Transverse colon (tissue), 3 donors: ENCODE data around the gene PTGDR2.

Experiments used
- POLR2A ChIP-seq: fragments of 450-650 bp; IDR thresholded peaks from one replicate; pipeline ENCODE4 v1.6.1; 2016; ENCODE audit warnings: antibody characterized with exemption, mild to moderate bottlenecking, moderate library complexity
- TF ChIP-seq, protein P1 (sequence below), 5 experiments: fragments of 200-600 bp in 3 of 5; fragments of 450-650 bp in 2 of 5; sonication (generic) in 3 of 5; IDR thresholded peaks; 1 replicate in 2 of 5; 2 replicates in 3 of 5; pipeline ENCODE4 v1.5.1; 2016 to 2017; ENCODE audit warnings: antibody characterized with exemption in 5 of 5, inconsistent platforms in 3 of 5, mild to moderate bottlenecking in 2 of 5, moderate library complexity in 1 of 5

DNA sequence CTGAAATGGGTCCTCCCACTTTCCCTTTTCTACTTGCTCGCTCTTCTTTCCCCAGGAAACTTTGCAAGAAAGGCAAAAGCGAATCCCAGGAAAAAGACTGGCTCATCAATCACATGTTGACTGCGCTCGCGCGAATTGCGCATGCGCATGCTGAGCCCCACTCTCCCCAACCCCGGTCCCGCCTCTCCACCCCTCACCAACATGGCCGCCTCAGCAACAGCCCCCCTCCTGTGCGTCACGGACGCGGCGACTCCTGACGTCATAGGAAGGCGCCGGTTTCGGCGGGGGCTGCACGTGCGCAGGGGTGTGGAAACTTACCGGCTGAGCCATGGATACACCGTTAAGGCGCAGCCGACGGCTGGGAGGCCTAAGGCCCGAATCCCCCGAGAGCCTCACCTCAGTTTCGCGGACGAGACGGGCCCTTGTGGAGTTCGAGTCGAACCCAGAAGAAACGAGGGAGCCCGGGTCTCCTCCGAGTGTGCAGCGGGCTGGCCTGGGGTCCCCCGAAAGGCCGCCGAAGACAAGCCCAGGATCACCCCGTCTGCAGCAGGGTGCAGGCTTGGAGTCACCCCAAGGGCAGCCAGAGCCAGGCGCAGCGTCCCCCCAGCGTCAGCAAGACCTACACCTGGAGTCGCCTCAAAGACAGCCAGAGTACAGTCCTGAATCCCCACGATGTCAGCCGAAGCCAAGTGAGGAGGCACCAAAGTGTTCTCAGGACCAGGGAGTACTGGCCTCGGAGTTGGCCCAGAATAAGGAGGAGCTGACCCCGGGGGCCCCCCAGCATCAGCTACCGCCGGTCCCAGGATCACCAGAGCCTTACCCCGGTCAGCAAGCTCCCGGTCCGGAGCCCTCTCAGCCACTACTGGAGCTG lies 13.7 kb downstream of the PTGDR2 start, which contains the start of gene CCDC86:
- TF ChIP-seq, protein P1, sequence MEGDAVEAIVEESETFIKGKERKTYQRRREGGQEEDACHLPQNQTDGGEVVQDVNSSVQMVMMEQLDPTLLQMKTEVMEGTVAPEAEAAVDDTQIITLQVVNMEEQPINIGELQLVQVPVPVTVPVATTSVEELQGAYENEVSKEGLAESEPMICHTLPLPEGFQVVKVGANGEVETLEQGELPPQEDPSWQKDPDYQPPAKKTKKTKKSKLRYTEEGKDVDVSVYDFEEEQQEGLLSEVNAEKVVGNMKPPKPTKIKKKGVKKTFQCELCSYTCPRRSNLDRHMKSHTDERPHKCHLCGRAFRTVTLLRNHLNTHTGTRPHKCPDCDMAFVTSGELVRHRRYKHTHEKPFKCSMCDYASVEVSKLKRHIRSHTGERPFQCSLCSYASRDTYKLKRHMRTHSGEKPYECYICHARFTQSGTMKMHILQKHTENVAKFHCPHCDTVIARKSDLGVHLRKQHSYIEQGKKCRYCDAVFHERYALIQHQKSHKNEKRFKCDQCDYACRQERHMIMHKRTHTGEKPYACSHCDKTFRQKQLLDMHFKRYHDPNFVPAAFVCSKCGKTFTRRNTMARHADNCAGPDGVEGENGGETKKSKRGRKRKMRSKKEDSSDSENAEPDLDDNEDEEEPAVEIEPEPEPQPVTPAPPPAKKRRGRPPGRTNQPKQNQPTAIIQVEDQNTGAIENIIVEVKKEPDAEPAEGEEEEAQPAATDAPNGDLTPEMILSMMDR (IDR thresholded peaks at IDR 0.05): no peak
- peak; percentile 54 for TF ChIP-seq POLR2A
